Upper lobe of left lung (tissue), 4 donors: ENCODE data around the gene SAP30BP.

Experiments used
- CTCF ChIP-seq, 6 experiments: fragments of 450-650 bp in 4 of 6; fragments of 200-600 bp in 2 of 6; sonication (generic) in 2 of 6; IDR thresholded peaks; one replicate each; pipeline ENCODE4 v1.5.1; 2016 to 2019; ENCODE audit warnings: antibody characterized with exemption in 6 of 6
- POLR2A ChIP-seq, 4 donors: fragments of 450-650 bp; IDR thresholded peaks; one replicate each; pipeline ENCODE4 v1.5.1; 2016 to 2017; ENCODE audit warnings: antibody characterized with exemption in 4 of 4, mild to moderate bottlenecking in 2 of 4

- no peak for TF ChIP-seq POLR2A (IDR thresholded peaks at IDR 0.05)
- no peak for TF ChIP-seq CTCF (IDR thresholded peaks at IDR 0.05)
These were observed 4.6 kb upstream of the SAP30BP start for GRCh38 chr17:75662511-75662910.
